ENCODE measurements around the gene STK24. TPM values are rescaled to one million over a fixed set of nuclear protein-coding genes. Genes with fewer than 3 reads are reported as not detected.

STK24 gene
- polyA plus RNA-seq, 1 of the 3 experiments (the other 2 are of a cell fraction), result 30.5 TPM

- Histone ChIP-seq H3K36me3 (replicated peaks in 1 of 2; ENCODE audit: control insufficient read depth in 1 of 2, insufficient read depth in 2 of 2, low read length in 1 of 2) (no peaks in the 10 kb centered on the region), H3K4me2 (no peak overlapping the region), H3K27me3 (ENCODE audit: insufficient read depth) (no peaks in the 10 kb centered on the region), H2AFZ (ENCODE audit: low read depth) (no peak overlapping the region), H3K4me1 (ENCODE audit: control insufficient read depth in 1 of 2, insufficient read depth in 2 of 2, low read depth in 1 of 2, low read length in 1 of 2) (no peaks in the 10 kb centered on the region), H3K4me3 (ENCODE audit: low read depth in 2 of 2, low read length in 1 of 2) (no peak overlapping the region), H3K9me2 (no peaks in the 10 kb centered on the region), H3K9me3 (no peaks in the 10 kb centered on the region), H4K20me1 (ENCODE audit: insufficient read depth) (no peaks in the 10 kb centered on the region), H3K27ac (ENCODE audit: low read depth in 2 of 2, low read length in 1 of 2) (no peak overlapping the region), H3K79me2 (ENCODE audit: insufficient read depth) (no peaks in the 10 kb centered on the region), H3K9ac (no peak overlapping the region), H3F3A (replicated peaks; ENCODE audit: insufficient read depth) (no peaks in the 10 kb centered on the region)
- CTCF ChIA-PET, result interaction anchor here (0.9 to 1.2 kb wide), 2 partner anchors 9 to 27 kb away, joined by 3 read pairs; no protein-coding TSS in a partner anchor
- TF ChIP-seq RFX5 (IDR thresholded peaks at IDR 0.05; ENCODE audit: low read length), result no peak
- no peak for TF ChIP-seq POLR2AphosphoS5 (IDR thresholded peaks at IDR 0.05; ENCODE audit: low read depth, low read length)
- no peak for TF ChIP-seq SIN3A (IDR thresholded peaks at IDR 0.05; ENCODE audit: borderline replicate concordance, low read depth, low read length)
- TF ChIP-seq ZBTB33 (IDR thresholded peaks at IDR 0.05; ENCODE audit: borderline replicate concordance, low read depth), result no peak
- DNase-seq, result no peak
- POLR2A ChIA-PET, result no interaction called here
- 44% methylated on average over 1 of the region's 1 CpG for WGBS (ENCODE audit: low lambda C conversion rate)
Measured at GRCh38 chr13:98613591-98613990, 36.7 kb upstream of the STK24 start.

DNA sequence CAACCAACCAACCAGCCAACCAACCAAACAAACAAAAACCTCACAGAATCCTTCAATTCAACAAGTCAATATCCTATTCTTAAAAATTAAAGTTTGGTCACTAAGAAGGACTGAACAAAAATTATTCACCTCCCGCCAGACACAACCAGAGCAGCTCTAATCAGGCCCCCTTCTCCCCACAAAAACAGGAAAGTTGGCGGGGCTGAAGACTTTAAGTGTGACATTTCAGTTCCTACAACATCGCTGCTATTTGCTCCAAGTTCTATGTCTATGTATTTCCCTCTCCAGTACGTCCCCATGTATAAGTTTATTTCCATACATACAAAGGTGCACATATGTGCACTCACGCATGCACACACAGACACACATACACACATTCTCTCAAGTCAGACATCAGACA is 32.8 kb upstream of the STK24 start:
- Histone ChIP-seq H3K79me2 (ENCODE audit: insufficient read depth) (no peaks in the 10 kb centered on the region), H3K27ac (ENCODE audit: low read depth in 2 of 2, low read length in 1 of 2) (no peak overlapping the region), H3F3A (replicated peaks; ENCODE audit: insufficient read depth) (no peaks in the 10 kb centered on the region), H3K4me3 (ENCODE audit: low read depth in 2 of 2, low read length in 1 of 2) (no peak overlapping the region), H4K20me1 (ENCODE audit: insufficient read depth) (no peaks in the 10 kb centered on the region), H3K9me2 (no peaks in the 10 kb centered on the region), H3K9ac (no peak overlapping the region), H3K27me3 (ENCODE audit: insufficient read depth) (no peaks in the 10 kb centered on the region; the same call in 1 of the 2 replicates), H2AFZ (ENCODE audit: low read depth) (no peak overlapping the region), H3K36me3 (replicated peaks in 1 of 2; ENCODE audit: control insufficient read depth in 1 of 2, insufficient read depth in 2 of 2, low read length in 1 of 2) (no peaks in the 10 kb centered on the region), H3K4me2 (no peak overlapping the region), H3K9me3 (no peaks in the 10 kb centered on the region), H3K4me1 (ENCODE audit: control insufficient read depth in 1 of 2, insufficient read depth in 2 of 2, low read depth in 1 of 2, low read length in 1 of 2) (no peaks in the 10 kb centered on the region; a peak in 1 of 4 replicates)
- CTCF ChIA-PET, result interaction anchor here (0.6 kb wide), 1 partner anchor 138 kb away, joined by 4 read pairs; no protein-coding TSS in a partner anchor
- TF ChIP-seq POLR2AphosphoS5 (IDR thresholded peaks at IDR 0.05; ENCODE audit: low read depth, low read length) (no peak), ELF1 (IDR thresholded peaks at IDR 0.05) (no peak), RXRA (IDR thresholded peaks at IDR 0.05; ENCODE audit: borderline replicate concordance, low read depth) (no peak), RFX5 (IDR thresholded peaks at IDR 0.05; ENCODE audit: low read length) (no peak), FOXJ3 (CRISPR knock-in tag; IDR thresholded peaks at IDR 0.05) (no peak), TEAD4 (IDR thresholded peaks at IDR 0.05; ENCODE audit: borderline replicate concordance, insufficient read depth) (no peak), EP300 (IDR thresholded peaks at IDR 0.05; ENCODE audit: borderline replicate concordance in 1 of 2, low read depth in 1 of 2, low read length in 1 of 2) (no peak), USF2 (IDR thresholded peaks at IDR 0.05; ENCODE audit: borderline replicate concordance, low read depth, low read length) (no peak)
- TF ChIP-seq, protein P1, sequence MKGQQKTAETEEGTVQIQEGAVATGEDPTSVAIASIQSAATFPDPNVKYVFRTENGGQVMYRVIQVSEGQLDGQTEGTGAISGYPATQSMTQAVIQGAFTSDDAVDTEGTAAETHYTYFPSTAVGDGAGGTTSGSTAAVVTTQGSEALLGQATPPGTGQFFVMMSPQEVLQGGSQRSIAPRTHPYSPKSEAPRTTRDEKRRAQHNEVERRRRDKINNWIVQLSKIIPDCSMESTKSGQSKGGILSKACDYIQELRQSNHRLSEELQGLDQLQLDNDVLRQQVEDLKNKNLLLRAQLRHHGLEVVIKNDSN (IDR thresholded peaks at IDR 0.05; ENCODE audit: borderline replicate concordance, low read depth), result no peak
- WGBS (ENCODE audit: low lambda C conversion rate), result 84% methylated on average over 5 of the region's 5 CpGs
- no peak for DNase-seq
- POLR2A ChIA-PET, result no interaction called here
